ENCODE results near the gene MYO9B.

Gene MYO9B

GRCh38 chr19:17236811-17237543, 161.4 kb downstream of the MYO9B start:
- Histone ChIP-seq H3K4me1 (ENCODE audit: control insufficient read depth, low read length) (peaks cover 23% of the 10 kb centered on the region), H3K79me2 (ENCODE audit: control insufficient read depth, low read length) (peaks cover 55% of the 10 kb centered on the region), H3K27ac (ENCODE audit: low read depth, low read length) (0 out of 2 replicates have a peak overlapping the region, but pooled peaks have one; percentile 6), H3K9me3 (ENCODE audit: control insufficient read depth, insufficient read depth, low read length) (no peaks in the 10 kb centered on the region), H4K20me1 (ENCODE audit: control insufficient read depth, insufficient read depth, low read depth, low read length) (peaks cover 5% of the 10 kb centered on the region; the same call in 1 of the 2 replicates), H3K36me3 (ENCODE audit: control insufficient read depth, low read length) (peaks cover 66% of the 10 kb centered on the region), H3K4me2 (ENCODE audit: low read length) (peak overlapping the region; percentile 58; the same call in 1 of the 2 replicates), H3K27me3 (ENCODE audit: control insufficient read depth, low read length) (no peaks in the 10 kb centered on the region), H3K4me3 (ENCODE audit: low read length) (peak overlapping the region; percentile 44; the same call in 1 of the 2 replicates), H3F3A (ENCODE audit: control insufficient read depth, insufficient read depth) (peaks cover 17% of the 10 kb centered on the region), H3K9me2 (replicated peaks; ENCODE audit: control insufficient read depth, low read length) (no peaks in the 10 kb centered on the region)
- no peak for TF ChIP-seq CTCF (IDR thresholded peaks at IDR 0.05; ENCODE audit: low read depth, low read length, poor library complexity, severe bottlenecking)
- TF ChIP-seq EZH2phosphoT487 (IDR thresholded peaks at IDR 0.05; ENCODE audit: borderline replicate concordance, low read length), result no peak

- peaks cover 60% of the 10 kb centered on the region for H3K79me2 ChIP-seq (ENCODE audit: control insufficient read depth, low read length)
- H3K27ac ChIP-seq (ENCODE audit: low read depth, low read length), result no peak overlapping the region
Measured at GRCh38 chr19:17237747-17238706, 162.4 kb downstream of the MYO9B start.

More at GRCh38 chr19:17237747-17238706, 162.4 kb downstream of the MYO9B start:
- peaks cover 17% of the 10 kb centered on the region for H3F3A ChIP-seq (ENCODE audit: control insufficient read depth, insufficient read depth)
- no peak overlapping the region for H3K4me3 ChIP-seq (ENCODE audit: low read length)
- H3K4me1 ChIP-seq (ENCODE audit: control insufficient read depth, low read length), result peaks cover 32% of the 10 kb centered on the region
- no peaks in the 10 kb centered on the region for H3K9me3 ChIP-seq (ENCODE audit: control insufficient read depth, insufficient read depth, low read length)
- no peaks in the 10 kb centered on the region for H3K9me2 ChIP-seq (replicated peaks; ENCODE audit: control insufficient read depth, low read length)
- H3K36me3 ChIP-seq (ENCODE audit: control insufficient read depth, low read length), result peaks cover 55% of the 10 kb centered on the region
- no peak overlapping the region for H3K4me2 ChIP-seq (ENCODE audit: low read length)
- TF ChIP-seq CTCF (IDR thresholded peaks at IDR 0.05; ENCODE audit: low read depth, low read length, poor library complexity, severe bottlenecking) (no peak), EZH2phosphoT487 (IDR thresholded peaks at IDR 0.05; ENCODE audit: borderline replicate concordance, low read length) (no peak)
- H3K27me3 ChIP-seq (ENCODE audit: control insufficient read depth, low read length), result no peaks in the 10 kb centered on the region
- H4K20me1 ChIP-seq (ENCODE audit: control insufficient read depth, insufficient read depth, low read depth, low read length), result peaks cover 12% of the 10 kb centered on the region
